ENCODE results near the gene DOCK10.

- TF ChIP-seq, protein P1, sequence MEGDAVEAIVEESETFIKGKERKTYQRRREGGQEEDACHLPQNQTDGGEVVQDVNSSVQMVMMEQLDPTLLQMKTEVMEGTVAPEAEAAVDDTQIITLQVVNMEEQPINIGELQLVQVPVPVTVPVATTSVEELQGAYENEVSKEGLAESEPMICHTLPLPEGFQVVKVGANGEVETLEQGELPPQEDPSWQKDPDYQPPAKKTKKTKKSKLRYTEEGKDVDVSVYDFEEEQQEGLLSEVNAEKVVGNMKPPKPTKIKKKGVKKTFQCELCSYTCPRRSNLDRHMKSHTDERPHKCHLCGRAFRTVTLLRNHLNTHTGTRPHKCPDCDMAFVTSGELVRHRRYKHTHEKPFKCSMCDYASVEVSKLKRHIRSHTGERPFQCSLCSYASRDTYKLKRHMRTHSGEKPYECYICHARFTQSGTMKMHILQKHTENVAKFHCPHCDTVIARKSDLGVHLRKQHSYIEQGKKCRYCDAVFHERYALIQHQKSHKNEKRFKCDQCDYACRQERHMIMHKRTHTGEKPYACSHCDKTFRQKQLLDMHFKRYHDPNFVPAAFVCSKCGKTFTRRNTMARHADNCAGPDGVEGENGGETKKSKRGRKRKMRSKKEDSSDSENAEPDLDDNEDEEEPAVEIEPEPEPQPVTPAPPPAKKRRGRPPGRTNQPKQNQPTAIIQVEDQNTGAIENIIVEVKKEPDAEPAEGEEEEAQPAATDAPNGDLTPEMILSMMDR (conservative IDR thresholded peaks at IDR 0.05 in 1 of 2, IDR thresholded peaks at IDR 0.05 in 1 of 2; ENCODE audit: low read depth in 1 of 2, low read length in 2 of 2) = no peak
- TF ChIP-seq EZH2 (IDR thresholded peaks at IDR 0.05; ENCODE audit: low read length, missing control alignments) = no peak
These were observed 225.5 kb downstream of the DOCK10 start for GRCh38 chr2:224816816-224817215.
